HG02943 (cell line): Measurements from ENCODE around the gene FSTL3.

Experiments used
- ATAC-seq: cut with Tn5 transposase; IDR thresholded peaks from one replicate; pipeline ENCODE4 v1.9.1; 2021; ENCODE audit warnings: mild to moderate bottlenecking, low read depth, moderate library complexity; ENCODE audit not compliant: unreplicated experiment

FSTL3 gene

DNA sequence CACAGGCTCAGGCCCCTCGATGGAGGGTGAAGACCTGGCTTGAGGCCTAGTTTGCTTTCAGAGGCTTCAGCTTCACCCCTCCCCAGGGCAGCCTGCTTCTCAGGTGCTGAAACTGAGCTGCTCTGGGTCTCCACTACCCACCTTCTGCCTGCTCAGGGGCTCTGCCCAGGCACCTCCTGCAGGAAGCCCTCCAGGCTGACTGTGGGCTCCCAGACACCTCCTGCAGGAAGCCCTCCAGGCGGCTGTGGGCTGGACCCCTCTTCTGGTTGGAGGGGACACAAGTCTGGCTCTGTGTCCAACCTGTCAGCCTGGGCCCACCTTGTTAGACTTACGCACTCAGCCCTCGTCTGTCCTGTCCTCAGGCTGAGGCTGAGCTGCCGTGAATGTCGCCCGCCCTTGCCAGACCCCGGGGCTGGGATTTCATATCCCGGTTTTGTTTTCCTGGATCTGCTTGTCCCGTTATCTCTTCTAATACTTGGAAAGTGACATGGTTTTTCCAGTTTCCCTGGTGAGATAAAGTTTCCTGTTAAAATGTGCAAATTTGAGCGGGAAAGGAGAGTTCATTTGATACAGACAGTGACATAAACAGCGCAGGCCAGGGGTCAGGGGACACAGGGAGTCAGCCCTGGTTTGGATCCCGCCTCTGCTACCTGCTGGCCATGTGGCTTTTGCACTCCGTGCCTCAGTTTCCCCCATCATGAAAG lies 53.9 kb downstream of the FSTL3 start:
- ATAC-seq = no peak

- ATAC-seq = no peak
Measured at GRCh38 chr19:731000-731399, 54.8 kb downstream of the FSTL3 start.

- no peak for ATAC-seq
Measured at GRCh38 chr19:732148-733069, 56.2 kb downstream of the FSTL3 start.
